ENCODE results near the gene ISG15.
A peak's percentile ranks its signal among the peaks of the same experiment; 100 is the strongest.
"Not testable (repeated sequence)": the region's sequence is repeated elsewhere in the genome, so short reads cannot be mapped to it uniquely, and the experiment has no call there.

ISG15 gene

GRCh38 chr1:1013922-1014648 is 788 bp downstream of the ISG15 start:
- no peak for DNase-seq (ENCODE audit: low spot score)

GRCh38 chr1:1014799-1015681 is 1.7 kb downstream of the ISG15 start:
- DNase-seq (ENCODE audit: low spot score) = no peak

GRCh38 chr1:1017397-1018320 is 4.4 kb downstream of the ISG15 start:
- not testable (repeated sequence) for DNase-seq (ENCODE audit: low spot score)

GRCh38 chr1:1018321-1018685 is 5.0 kb downstream of the ISG15 start:
- DNase-seq (ENCODE audit: low spot score) = not testable (repeated sequence)

- peak; percentile 77 for DNase-seq (ENCODE audit: low spot score)
Measured at GRCh38 chr1:1019122-1019999, 6.1 kb downstream of the ISG15 start.

- no peak for DNase-seq (ENCODE audit: low spot score)
Measured at GRCh38 chr1:1020000-1020404, 6.7 kb downstream of the ISG15 start, which contains the start of gene AGRN. Gene AGRN, plus strand, starts transcription at chr1:1020120. Its CDS starts 53 bp downstream, at chr1:1020173.

GRCh38 chr1:1020415-1021009 is 7.2 kb downstream of the ISG15 start:
- DNase-seq (ENCODE audit: low spot score) = no peak

- no peak for DNase-seq (ENCODE audit: low spot score)
Measured at GRCh38 chr1:1021010-1021919, 8.0 kb downstream of the ISG15 start.

GRCh38 chr1:1021920-1022259 is 8.6 kb downstream of the ISG15 start:
- no peak for DNase-seq (ENCODE audit: low spot score)

- DNase-seq (ENCODE audit: low spot score) = no peak
Measured at GRCh38 chr1:1022302-1023009, 9.2 kb downstream of the ISG15 start.

GRCh38 chr1:1023700-1024099 is 10.4 kb downstream of the ISG15 start:
- no peak for DNase-seq (ENCODE audit: low spot score)

- DNase-seq (ENCODE audit: low spot score) = no peak
Measured at GRCh38 chr1:1024149-1024770, 11.0 kb downstream of the ISG15 start.

- DNase-seq (ENCODE audit: low spot score) = no peak
Measured at GRCh38 chr1:1024771-1025699, 11.7 kb downstream of the ISG15 start.

- no peak for DNase-seq (ENCODE audit: low spot score)
Measured at GRCh38 chr1:1025730-1026129, 12.4 kb downstream of the ISG15 start.

GRCh38 chr1:1026599-1027413 is 13.5 kb downstream of the ISG15 start:
- DNase-seq (ENCODE audit: low spot score) = no peak

- DNase-seq (ENCODE audit: low spot score) = no peak
Measured at GRCh38 chr1:1027791-1028190, 14.5 kb downstream of the ISG15 start.
